Urinary bladder (tissue), 3 donors: ENCODE data around the gene LOC101059915.
"Not testable (repeated sequence)": the region's sequence is repeated elsewhere in the genome, so short reads cannot be mapped to it uniquely, and the experiment has no call there.

Source experiments
- DNase-seq: peaks from one replicate; pipeline ENCODE4 v3.0.0-alpha.2; 2015; ENCODE audit errors: extremely low spot score
- H3K27ac ChIP-seq: one replicate; pipeline ENCODE4 v1.5.1; 2013; ENCODE audit warnings: low read depth, mild to moderate bottlenecking, moderate library complexity
- H3K36me3 ChIP-seq: one replicate; pipeline ENCODE4 v1.6.1; 2013; ENCODE audit warnings: mild to moderate bottlenecking, moderate library complexity; ENCODE audit not compliant: insufficient read depth
- H3K4me1 ChIP-seq: one replicate; pipeline ENCODE4 v1.6.1; 2013; ENCODE audit warnings: mild to moderate bottlenecking, moderate library complexity; ENCODE audit not compliant: insufficient read depth
- H3K4me3 ChIP-seq: one replicate; pipeline ENCODE4 v1.5.1; 2013; ENCODE audit warnings: low read depth, low read length
- WGBS: extraction: QIAGEN DNeasy Blood & Tissue Kit; methylation state at CpG from one replicate; pipeline ENCODE4 v1.1.7; 2013; 5-methylcytosine and 5-hydroxymethylcytosine counted together
- donor health status: healthy with polysubstance abuse.
- donor health status: healthy.

Gene LOC101059915

GRCh38 chrX:71659959-71660358 is 7.4 kb upstream of the LOC101059915 start:
- no peak for DNase-seq
- 94% methylated on average over 6 of the region's 6 CpGs for WGBS
- H3K36me3 ChIP-seq: no peaks in the 10 kb centered on the region

GRCh38 chrX:71660562-71661416 is 6.6 kb upstream of the LOC101059915 start:
- no peaks in the 10 kb centered on the region for H3K4me1 ChIP-seq
- WGBS: 87% methylated on average over 22 of the region's 22 CpGs
- no peak overlapping the region for H3K4me3 ChIP-seq
- H3K27ac ChIP-seq: no peak overlapping the region
- H3K36me3 ChIP-seq: no peaks in the 10 kb centered on the region
- DNase-seq: no peak

More at GRCh38 chrX:71659959-71660358, 7.4 kb upstream of the LOC101059915 start:
- Histone ChIP-seq H3K4me3 (no peak overlapping the region), H3K4me1 (no peaks in the 10 kb centered on the region), H3K27ac (no peak overlapping the region)

DNA sequence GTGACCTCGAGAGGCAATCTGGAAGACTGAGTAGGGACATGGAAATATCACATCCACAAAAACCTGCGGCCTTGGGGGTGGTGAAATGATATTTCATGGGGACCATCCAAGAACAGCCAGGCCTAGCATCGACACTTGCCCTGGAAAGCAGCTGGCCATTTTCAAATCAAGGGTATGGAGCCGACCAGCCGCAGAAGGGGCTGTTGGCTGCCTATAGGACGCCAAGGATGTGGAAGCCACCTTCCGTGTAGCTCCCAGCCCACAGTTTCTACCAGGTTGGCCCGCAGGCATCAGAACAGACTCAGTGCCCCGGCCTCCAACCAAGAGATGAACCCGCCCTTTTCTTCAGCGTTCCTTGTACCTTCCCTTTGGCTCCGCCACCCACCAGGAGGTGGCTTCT is 5.4 kb upstream of the LOC101059915 start:
- H3K4me3 ChIP-seq: no peak overlapping the region
- 83% methylated on average over 12 of the region's 12 CpGs for WGBS
- no peaks in the 10 kb centered on the region for H3K4me1 ChIP-seq
- no peaks in the 10 kb centered on the region for H3K36me3 ChIP-seq
- H3K27ac ChIP-seq: no peak overlapping the region
- no peak for DNase-seq

- H3K36me3 ChIP-seq, H3K4me3 ChIP-seq, H3K4me1 ChIP-seq, H3K27ac ChIP-seq, DNase-seq: not testable (repeated sequence)
- 70% methylated on average over 11 of the region's 11 CpGs for WGBS
Observed at GRCh38 chrX:71662654-71663053, 4.7 kb upstream of the LOC101059915 start.

DNA sequence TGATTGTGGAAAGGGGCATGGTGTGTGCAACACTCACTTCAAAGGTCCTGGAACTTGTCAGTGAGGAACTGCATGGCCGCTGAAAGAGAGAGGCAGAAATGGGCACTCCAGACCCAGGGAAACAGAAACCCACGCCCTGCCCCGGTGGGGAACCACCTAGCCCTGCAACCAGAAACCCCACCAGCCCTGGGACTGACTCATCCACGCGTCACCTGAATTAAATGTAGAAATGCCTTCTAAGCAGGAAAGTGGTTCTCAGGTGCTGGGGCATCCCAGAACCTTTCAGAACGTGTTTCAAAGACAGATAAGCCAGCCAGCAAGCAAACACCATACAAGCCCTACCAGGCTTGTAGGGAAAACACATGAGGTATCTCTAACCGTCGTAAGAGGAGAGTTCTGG is 4.1 kb upstream of the LOC101059915 start:
- WGBS: 71% methylated on average over 8 of the region's 8 CpGs
- not testable (repeated sequence) for DNase-seq, H3K36me3 ChIP-seq, H3K27ac ChIP-seq, H3K4me3 ChIP-seq, H3K4me1 ChIP-seq

GRCh38 chrX:71664202-71664601 is 3.1 kb upstream of the LOC101059915 start:
- not testable (repeated sequence) for H3K4me1 ChIP-seq, H3K4me3 ChIP-seq, H3K27ac ChIP-seq, H3K36me3 ChIP-seq, DNase-seq
- WGBS: 60% methylated on average over 8 of the region's 8 CpGs

- Histone ChIP-seq H3K4me1 (no peaks in the 10 kb centered on the region), H3K27ac (no peak overlapping the region), H3K36me3 (no peaks in the 10 kb centered on the region), H3K4me3 (no peak overlapping the region)
- DNase-seq: no peak
- 84% methylated on average over 16 of the region's 16 CpGs for WGBS
Observed at GRCh38 chrX:71664889-71665491, 2.4 kb upstream of the LOC101059915 start.

DNA sequence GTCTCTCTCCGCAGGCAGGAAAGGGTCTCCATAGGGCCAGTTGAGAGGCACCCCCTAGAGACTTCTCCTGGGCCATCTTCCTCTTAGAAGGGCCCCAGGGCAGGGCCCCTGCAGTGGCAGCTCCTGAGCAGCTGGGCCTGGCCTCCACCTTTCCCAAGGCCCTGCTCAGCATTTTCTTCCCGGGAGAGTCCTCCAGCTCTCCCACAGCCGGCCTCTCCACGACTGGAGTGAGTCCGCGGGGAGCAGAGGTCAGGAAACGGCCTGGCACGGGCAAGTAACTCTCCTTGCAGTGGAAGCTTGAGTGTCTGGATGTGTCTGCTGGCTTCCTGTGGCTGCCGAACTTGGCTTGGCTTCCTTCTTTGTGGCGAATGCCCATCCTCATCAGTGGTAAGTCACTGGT is 1.6 kb upstream of the LOC101059915 start:
- no peak for DNase-seq
- Histone ChIP-seq H3K27ac (no peak overlapping the region), H3K36me3 (no peaks in the 10 kb centered on the region), H3K4me3 (no peak overlapping the region), H3K4me1 (no peaks in the 10 kb centered on the region)
- 81% methylated on average over 10 of the region's 10 CpGs for WGBS

DNA sequence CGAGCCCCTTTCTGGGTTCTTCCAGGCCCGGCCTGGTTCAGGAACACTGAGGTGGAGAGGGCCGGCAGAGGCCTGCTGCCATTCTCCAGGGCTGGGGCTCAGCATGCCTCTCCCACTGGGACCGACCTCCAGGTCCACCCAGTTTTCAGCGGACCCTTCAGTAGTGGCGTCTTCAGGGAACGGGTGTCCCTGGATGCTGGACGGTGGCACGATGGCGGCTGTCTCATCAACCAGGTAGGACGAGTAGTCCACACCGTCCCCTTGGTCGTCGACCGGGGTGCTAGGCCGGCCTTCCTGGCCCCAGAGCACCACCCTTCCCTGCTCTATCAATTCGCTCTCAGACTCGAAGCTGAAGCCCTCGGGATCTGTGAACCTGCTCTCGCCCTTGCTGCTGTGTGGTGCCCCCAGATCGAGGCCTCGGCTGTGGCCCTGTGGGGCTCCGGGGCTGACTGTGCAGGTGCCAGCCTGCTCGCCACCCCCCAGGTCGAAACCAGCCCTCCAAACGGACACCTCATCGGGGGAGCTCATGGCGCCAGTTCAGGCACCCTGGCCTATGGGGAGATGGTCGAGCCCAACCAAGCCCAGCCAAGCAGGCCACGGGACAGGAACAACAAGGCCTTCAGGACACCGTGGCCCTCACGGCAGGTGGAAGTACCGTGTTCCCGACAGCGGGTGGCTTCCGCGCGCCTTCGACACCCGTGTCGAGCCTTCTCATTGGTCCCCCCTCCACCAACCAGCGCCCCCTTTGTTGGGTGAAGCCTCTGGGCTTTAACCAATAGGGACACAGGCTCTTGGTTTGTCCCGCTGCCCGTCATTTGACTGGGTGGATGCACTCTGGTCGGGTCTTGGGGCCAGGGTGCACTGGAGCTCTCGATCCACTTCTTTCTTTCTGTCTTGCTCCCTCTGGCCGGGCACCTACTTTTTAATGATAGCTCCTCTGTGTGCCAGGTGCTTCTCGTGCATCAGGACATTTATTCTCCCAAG is 814 bp upstream of the LOC101059915 start:
- Histone ChIP-seq H3K4me3 (no peak overlapping the region), H3K36me3 (no peaks in the 10 kb centered on the region), H3K27ac (no peak overlapping the region), H3K4me1 (no peaks in the 10 kb centered on the region)
- no peak for DNase-seq
- 96% methylated on average over 48 of the region's 48 CpGs for WGBS

DNA sequence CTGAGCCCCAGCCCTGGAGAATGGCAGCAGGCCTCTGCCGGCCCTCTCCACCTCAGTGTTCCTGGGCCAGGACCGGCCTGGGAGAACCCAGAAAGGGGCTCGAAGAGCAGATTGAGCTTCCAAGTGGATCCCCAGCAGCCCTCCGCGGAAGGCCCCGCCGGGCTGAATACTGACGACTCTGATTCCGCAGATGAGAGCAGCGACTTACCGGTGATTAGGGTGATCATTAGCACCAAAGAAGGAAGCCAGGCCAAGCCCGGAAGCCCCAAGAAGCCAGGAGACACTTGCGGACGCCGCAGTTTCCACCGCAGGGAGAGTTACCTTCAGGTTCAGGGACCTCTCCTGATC is 876 bp downstream of the LOC101059915 start:
- H3K36me3 ChIP-seq: no peaks in the 10 kb centered on the region
- no peak for DNase-seq
- WGBS: 97% methylated on average over 16 of the region's 16 CpGs

GRCh38 chrX:71669492-71669891 is 2.1 kb downstream of the LOC101059915 start:
- no peak for DNase-seq
- H3K36me3 ChIP-seq: no peaks in the 10 kb centered on the region
- 41% methylated on average over 13 of the region's 13 CpGs for WGBS
- no peak overlapping the region for H3K4me3 ChIP-seq
- H3K27ac ChIP-seq: no peak overlapping the region
- H3K4me1 ChIP-seq: no peaks in the 10 kb centered on the region

More for the DNA sequence above, 876 bp downstream of the LOC101059915 start:
- Histone ChIP-seq H3K27ac (no peak overlapping the region), H3K4me1 (no peaks in the 10 kb centered on the region), H3K4me3 (no peak overlapping the region)

GRCh38 chrX:71669947-71670346 is 2.6 kb downstream of the LOC101059915 start:
- H3K4me3 ChIP-seq, DNase-seq, H3K36me3 ChIP-seq, H3K4me1 ChIP-seq, H3K27ac ChIP-seq: not testable (repeated sequence)
- 18% methylated on average over 10 of the region's 10 CpGs for WGBS

DNA sequence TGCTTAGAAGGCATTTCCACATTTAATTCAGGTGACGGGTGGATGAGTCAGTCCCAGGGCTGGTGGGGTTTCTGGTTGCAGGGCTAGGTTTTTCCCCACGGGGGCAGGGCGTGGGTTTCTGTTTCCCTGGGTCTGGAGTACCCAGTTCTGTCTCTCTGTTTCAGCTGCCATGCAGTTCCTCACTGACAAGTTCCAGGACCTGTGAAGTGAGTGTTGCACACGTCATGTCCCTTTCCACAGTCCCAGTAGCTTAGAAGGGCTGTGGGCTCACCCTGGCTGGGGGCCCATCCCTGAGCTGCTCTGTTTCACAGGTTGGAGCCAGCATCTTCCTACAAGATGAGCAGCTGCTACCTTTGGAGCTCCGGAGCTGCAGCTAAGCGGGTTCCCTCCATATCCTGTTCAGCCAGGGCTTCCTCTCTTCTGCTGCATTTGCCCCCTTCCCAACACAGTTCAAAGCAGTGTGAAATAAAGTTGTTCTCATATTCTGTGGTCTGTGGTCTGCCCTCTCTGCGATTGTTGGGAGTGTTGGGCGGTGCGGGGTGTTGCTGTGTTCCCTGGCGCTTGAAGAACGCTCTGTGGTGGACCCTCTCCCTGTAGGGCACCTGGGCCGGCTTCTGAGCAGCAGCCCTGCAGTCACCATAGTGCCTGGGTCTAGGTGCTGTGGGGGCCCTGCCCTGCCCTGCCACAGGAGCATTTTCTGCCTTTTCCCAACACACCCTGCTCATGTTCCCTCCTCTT is 3.9 kb downstream of the LOC101059915 start:
- WGBS: 77% methylated on average over 12 of the region's 12 CpGs
- Histone ChIP-seq H3K4me3 (no peak overlapping the region), H3K36me3 (no peaks in the 10 kb centered on the region), H3K4me1 (no peaks in the 10 kb centered on the region), H3K27ac (no peak overlapping the region)
- DNase-seq: no peak
